ENCODE measurements around the gene PDZRN3.
"Not testable (repeated sequence)": the region's sequence is repeated elsewhere in the genome, so short reads cannot be mapped to it uniquely, and the experiment has no call there.

DNA sequence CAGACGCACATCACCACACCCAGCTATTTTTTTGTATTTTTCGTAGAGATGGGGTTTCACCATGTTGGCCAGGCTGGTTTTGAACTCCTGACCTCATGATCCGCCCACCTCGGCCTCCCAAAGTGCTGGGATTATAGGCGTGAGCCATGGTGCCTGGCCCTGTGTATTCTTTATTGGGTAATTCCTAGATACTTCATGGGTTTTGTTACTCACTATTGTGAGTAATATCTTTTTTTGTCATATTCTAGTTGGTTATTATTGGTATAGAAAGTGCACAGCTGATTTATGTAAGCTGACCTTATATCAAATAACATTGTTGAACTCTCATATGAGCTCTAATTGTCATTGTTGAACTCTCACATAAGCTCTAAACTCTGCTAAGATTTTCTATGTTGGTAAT is 160.6 kb downstream of the PDZRN3 start:
- TF ChIP-seq, protein P1, sequence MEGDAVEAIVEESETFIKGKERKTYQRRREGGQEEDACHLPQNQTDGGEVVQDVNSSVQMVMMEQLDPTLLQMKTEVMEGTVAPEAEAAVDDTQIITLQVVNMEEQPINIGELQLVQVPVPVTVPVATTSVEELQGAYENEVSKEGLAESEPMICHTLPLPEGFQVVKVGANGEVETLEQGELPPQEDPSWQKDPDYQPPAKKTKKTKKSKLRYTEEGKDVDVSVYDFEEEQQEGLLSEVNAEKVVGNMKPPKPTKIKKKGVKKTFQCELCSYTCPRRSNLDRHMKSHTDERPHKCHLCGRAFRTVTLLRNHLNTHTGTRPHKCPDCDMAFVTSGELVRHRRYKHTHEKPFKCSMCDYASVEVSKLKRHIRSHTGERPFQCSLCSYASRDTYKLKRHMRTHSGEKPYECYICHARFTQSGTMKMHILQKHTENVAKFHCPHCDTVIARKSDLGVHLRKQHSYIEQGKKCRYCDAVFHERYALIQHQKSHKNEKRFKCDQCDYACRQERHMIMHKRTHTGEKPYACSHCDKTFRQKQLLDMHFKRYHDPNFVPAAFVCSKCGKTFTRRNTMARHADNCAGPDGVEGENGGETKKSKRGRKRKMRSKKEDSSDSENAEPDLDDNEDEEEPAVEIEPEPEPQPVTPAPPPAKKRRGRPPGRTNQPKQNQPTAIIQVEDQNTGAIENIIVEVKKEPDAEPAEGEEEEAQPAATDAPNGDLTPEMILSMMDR (IDR thresholded peaks at IDR 0.05): not testable (repeated sequence)
- TF ChIP-seq POLR2AphosphoS5 (IDR thresholded peaks at IDR 0.05; ENCODE audit: low read depth, low read length): not testable (repeated sequence)
